ENCODE results near the gene PRR16.

The PRR16 gene

GRCh38 chr5:120464627-120465435 is 731 bp downstream of the PRR16 start:
- H3K36me3 ChIP-seq (ENCODE audit: control insufficient read depth, low read depth, low read length) = no peaks in the 10 kb centered on the region
- peak overlapping the region; percentile 70 for H3K4me3 ChIP-seq (ENCODE audit: low read length)
- H3K4me1 ChIP-seq (ENCODE audit: control insufficient read depth, low read depth, low read length) = peaks cover 3% of the 10 kb centered on the region
- H3K27ac ChIP-seq (ENCODE audit: low read length) = no peak overlapping the region
- H3K27me3 ChIP-seq (ENCODE audit: control insufficient read depth, insufficient read depth, low read length) = peaks cover 44% of the 10 kb centered on the region
- no peak overlapping the region for H3K9ac ChIP-seq (ENCODE audit: low read length)
- no peaks in the 10 kb centered on the region for H3K9me3 ChIP-seq (ENCODE audit: control insufficient read depth, low read depth, low read length)

DNA sequence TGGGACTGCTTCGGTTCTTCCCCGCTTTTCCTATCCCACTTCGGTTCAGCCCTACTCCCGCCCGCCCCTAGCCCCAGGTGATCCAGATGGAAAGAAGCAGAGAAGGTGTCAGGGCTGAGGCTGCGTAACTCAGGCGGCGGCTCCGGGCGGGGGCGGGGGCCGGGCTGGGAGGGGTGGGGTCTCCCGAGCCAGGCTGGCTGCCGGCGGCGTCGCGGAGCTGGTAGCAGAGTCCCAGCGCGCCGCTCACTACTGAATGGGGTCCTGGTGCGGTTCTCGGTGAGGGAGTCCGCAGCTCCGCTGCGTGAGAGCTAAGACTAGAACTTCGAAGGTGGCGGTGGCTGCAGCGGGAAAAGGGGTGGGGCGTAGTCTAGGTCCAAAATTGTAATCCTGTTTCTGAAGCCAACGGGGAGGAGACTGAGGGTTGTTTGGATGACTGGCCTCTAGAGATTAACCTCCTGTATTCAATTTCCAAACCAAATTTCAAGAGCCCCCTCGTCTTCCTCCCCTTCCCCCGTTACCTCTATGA is 1.4 kb downstream of the PRR16 start:
- H3K27me3 ChIP-seq (ENCODE audit: control insufficient read depth, insufficient read depth, low read length) = peaks cover 44% of the 10 kb centered on the region

DNA sequence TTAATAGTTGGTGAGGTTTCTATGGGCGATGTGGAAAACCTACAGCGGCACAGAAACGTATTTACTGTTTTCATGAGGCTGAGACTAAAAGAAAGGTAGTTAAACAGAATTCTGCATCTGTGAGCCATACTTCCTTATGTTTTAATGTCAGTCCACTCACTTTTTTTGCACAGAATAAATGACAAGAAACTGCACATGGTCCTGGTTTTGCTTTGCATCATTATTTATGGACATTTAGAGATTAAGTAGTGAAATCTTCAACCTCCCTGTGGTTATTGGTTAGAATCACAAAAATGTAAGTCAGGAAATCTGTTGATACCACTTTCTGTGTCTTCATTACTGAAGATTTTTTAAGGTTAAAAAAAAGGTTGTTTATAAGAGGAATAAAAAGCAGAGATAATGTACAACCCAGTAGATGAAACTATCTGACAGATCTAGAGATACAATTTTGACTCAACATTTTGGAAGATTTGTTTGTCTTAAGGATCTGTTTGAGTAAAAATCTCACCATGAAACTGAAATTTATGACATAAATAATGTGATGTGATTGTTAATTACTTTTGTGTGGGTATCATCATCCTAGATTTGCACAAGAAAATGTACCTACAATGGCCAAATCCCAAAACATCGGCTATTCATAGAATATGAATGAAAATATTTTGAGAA is 2.4 kb downstream of the PRR16 start:
- Histone ChIP-seq H3K9ac (ENCODE audit: low read length) (no peak overlapping the region), H3K4me1 (ENCODE audit: control insufficient read depth, low read depth, low read length) (peaks cover 3% of the 10 kb centered on the region), H3K9me3 (ENCODE audit: control insufficient read depth, low read depth, low read length) (no peaks in the 10 kb centered on the region), H3K27me3 (ENCODE audit: control insufficient read depth, insufficient read depth, low read length) (peaks cover 44% of the 10 kb centered on the region), H3K36me3 (ENCODE audit: control insufficient read depth, low read depth, low read length) (no peaks in the 10 kb centered on the region), H3K27ac (ENCODE audit: low read length) (no peak overlapping the region), H3K4me3 (ENCODE audit: low read length) (no peak overlapping the region)

More for the DNA sequence above, 1.4 kb downstream of the PRR16 start:
- H3K36me3 ChIP-seq (ENCODE audit: control insufficient read depth, low read depth, low read length) = no peaks in the 10 kb centered on the region
- H3K4me1 ChIP-seq (ENCODE audit: control insufficient read depth, low read depth, low read length) = peaks cover 3% of the 10 kb centered on the region
- no peak overlapping the region for H3K27ac ChIP-seq (ENCODE audit: low read length)
- H3K9me3 ChIP-seq (ENCODE audit: control insufficient read depth, low read depth, low read length) = no peaks in the 10 kb centered on the region
- no peak overlapping the region for H3K9ac ChIP-seq (ENCODE audit: low read length)
- H3K4me3 ChIP-seq (ENCODE audit: low read length) = peak overlapping the region; percentile 70

DNA sequence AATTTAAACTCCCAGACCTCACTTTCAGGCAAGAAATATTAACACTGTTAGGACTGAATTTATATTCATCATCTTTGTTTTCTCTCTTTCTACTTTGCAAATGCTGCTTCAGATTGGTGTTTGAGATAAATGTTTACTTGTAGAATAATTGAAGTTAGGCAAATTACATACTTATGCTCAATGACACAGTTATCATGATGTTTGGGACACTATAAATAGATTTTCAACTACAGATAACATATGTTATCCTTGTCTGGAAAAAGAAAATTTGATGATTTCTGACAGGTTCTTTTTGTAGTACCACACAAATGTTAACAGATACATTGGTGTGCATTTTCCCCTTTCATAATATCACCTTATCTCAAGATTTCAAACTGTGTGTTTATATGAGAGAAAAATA is 7.9 kb downstream of the PRR16 start:
- Histone ChIP-seq H3K9me3 (ENCODE audit: control insufficient read depth, low read depth, low read length) (no peaks in the 10 kb centered on the region), H3K9ac (ENCODE audit: low read length) (no peak overlapping the region), H3K36me3 (ENCODE audit: control insufficient read depth, low read depth, low read length) (no peaks in the 10 kb centered on the region), H3K4me1 (ENCODE audit: control insufficient read depth, low read depth, low read length) (no peaks in the 10 kb centered on the region), H3K4me3 (ENCODE audit: low read length) (no peak overlapping the region), H3K27me3 (ENCODE audit: control insufficient read depth, insufficient read depth, low read length) (peaks cover 1% of the 10 kb centered on the region), H3K27ac (ENCODE audit: low read length) (no peak overlapping the region)

- H3K9ac ChIP-seq (ENCODE audit: low read length) = no peak overlapping the region
- H3K4me3 ChIP-seq (ENCODE audit: low read length) = no peak overlapping the region
- H3K9me3 ChIP-seq (ENCODE audit: control insufficient read depth, low read depth, low read length) = no peaks in the 10 kb centered on the region
- H3K27me3 ChIP-seq (ENCODE audit: control insufficient read depth, insufficient read depth, low read length) = no peaks in the 10 kb centered on the region
- H3K36me3 ChIP-seq (ENCODE audit: control insufficient read depth, low read depth, low read length) = no peaks in the 10 kb centered on the region
- no peak overlapping the region for H3K27ac ChIP-seq (ENCODE audit: low read length)
- H3K4me1 ChIP-seq (ENCODE audit: control insufficient read depth, low read depth, low read length) = no peaks in the 10 kb centered on the region
Observed at GRCh38 chr5:120472911-120473310, 8.8 kb downstream of the PRR16 start.

DNA sequence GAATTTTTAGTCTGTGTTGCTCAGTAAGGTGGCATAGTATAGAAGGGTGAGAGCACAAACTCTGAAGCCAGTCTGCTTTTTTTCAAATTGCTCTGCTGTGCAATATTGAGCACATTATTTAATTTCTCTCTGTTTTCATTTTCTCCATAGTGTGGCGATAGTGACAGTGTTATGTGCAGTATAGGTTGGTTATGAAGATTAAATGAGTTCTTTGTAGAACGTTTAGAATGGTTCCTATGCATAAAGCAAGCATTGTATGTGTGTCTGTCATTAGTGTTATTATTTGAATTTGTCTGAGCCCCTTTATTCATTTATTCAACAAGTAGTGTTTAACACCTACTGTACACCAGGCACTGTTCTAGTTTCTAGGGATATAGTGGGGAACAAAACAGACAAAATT is 9.2 kb downstream of the PRR16 start:
- Histone ChIP-seq H3K4me3 (ENCODE audit: low read length) (no peak overlapping the region), H3K4me1 (ENCODE audit: control insufficient read depth, low read depth, low read length) (no peaks in the 10 kb centered on the region), H3K27ac (ENCODE audit: low read length) (no peak overlapping the region), H3K27me3 (ENCODE audit: control insufficient read depth, insufficient read depth, low read length) (no peaks in the 10 kb centered on the region), H3K36me3 (ENCODE audit: control insufficient read depth, low read depth, low read length) (no peaks in the 10 kb centered on the region), H3K9me3 (ENCODE audit: control insufficient read depth, low read depth, low read length) (no peaks in the 10 kb centered on the region), H3K9ac (ENCODE audit: low read length) (no peak overlapping the region)

- H3K4me1 ChIP-seq (ENCODE audit: control insufficient read depth, low read depth, low read length) = peaks cover 3% of the 10 kb centered on the region
- no peaks in the 10 kb centered on the region for H3K27me3 ChIP-seq (ENCODE audit: control insufficient read depth, insufficient read depth, low read length)
- H3K9ac ChIP-seq (ENCODE audit: low read length) = no peak overlapping the region
- no peaks in the 10 kb centered on the region for H3K36me3 ChIP-seq (ENCODE audit: control insufficient read depth, low read depth, low read length)
- H3K27ac ChIP-seq (ENCODE audit: low read length) = no peak overlapping the region
- H3K9me3 ChIP-seq (ENCODE audit: control insufficient read depth, low read depth, low read length) = no peaks in the 10 kb centered on the region
- H3K4me3 ChIP-seq (ENCODE audit: low read length) = no peak overlapping the region
Observed at GRCh38 chr5:120476063-120476462, 12.0 kb downstream of the PRR16 start.

- Histone ChIP-seq H3K4me1 (ENCODE audit: control insufficient read depth, low read depth, low read length) (peaks cover 3% of the 10 kb centered on the region), H3K27me3 (ENCODE audit: control insufficient read depth, insufficient read depth, low read length) (no peaks in the 10 kb centered on the region), H3K36me3 (ENCODE audit: control insufficient read depth, low read depth, low read length) (no peaks in the 10 kb centered on the region), H3K9me3 (ENCODE audit: control insufficient read depth, low read depth, low read length) (no peaks in the 10 kb centered on the region), H3K27ac (ENCODE audit: low read length) (no peak overlapping the region), H3K9ac (ENCODE audit: low read length) (no peak overlapping the region), H3K4me3 (ENCODE audit: low read length) (no peak overlapping the region)
Observed at GRCh38 chr5:120479066-120479465, 15.0 kb downstream of the PRR16 start.

- Histone ChIP-seq H3K27ac (ENCODE audit: low read length) (no peak overlapping the region), H3K4me1 (ENCODE audit: control insufficient read depth, low read depth, low read length) (no peaks in the 10 kb centered on the region), H3K9ac (ENCODE audit: low read length) (no peak overlapping the region), H3K36me3 (ENCODE audit: control insufficient read depth, low read depth, low read length) (no peaks in the 10 kb centered on the region), H3K4me3 (ENCODE audit: low read length) (no peak overlapping the region), H3K27me3 (ENCODE audit: control insufficient read depth, insufficient read depth, low read length) (no peaks in the 10 kb centered on the region), H3K9me3 (ENCODE audit: control insufficient read depth, low read depth, low read length) (no peaks in the 10 kb centered on the region)
Observed at GRCh38 chr5:120499876-120500563, 35.9 kb downstream of the PRR16 start.

DNA sequence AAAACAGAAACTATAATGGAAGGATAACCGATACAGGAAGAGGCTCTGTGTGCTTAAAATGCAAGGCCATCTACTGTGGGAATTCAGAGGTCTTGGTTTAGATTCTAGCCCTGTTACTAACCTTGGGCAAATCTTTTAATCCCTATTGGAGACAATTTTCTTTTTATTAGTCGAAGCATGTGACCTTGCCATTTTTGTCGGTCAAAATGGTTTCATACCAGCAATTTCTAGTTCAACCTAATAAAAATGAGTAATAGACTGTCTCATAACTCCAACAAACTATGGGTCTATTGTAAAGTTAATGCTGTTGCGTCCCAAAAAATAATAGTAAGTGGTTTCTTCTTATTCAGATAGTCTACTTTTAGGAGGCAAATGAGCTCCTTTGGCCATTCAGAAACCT is 38.4 kb downstream of the PRR16 start:
- H3K9me3 ChIP-seq (ENCODE audit: control insufficient read depth, low read depth, low read length) = no peaks in the 10 kb centered on the region
- H3K36me3 ChIP-seq (ENCODE audit: control insufficient read depth, low read depth, low read length) = no peaks in the 10 kb centered on the region
- H3K27me3 ChIP-seq (ENCODE audit: control insufficient read depth, insufficient read depth, low read length) = no peaks in the 10 kb centered on the region
- H3K4me3 ChIP-seq (ENCODE audit: low read length) = no peak overlapping the region
- no peaks in the 10 kb centered on the region for H3K4me1 ChIP-seq (ENCODE audit: control insufficient read depth, low read depth, low read length)
- no peak overlapping the region for H3K27ac ChIP-seq (ENCODE audit: low read length)
- no peak overlapping the region for H3K9ac ChIP-seq (ENCODE audit: low read length)

GRCh38 chr5:120503341-120503740 is 39.2 kb downstream of the PRR16 start:
- no peak overlapping the region for H3K4me3 ChIP-seq (ENCODE audit: low read length)
- H3K27me3 ChIP-seq (ENCODE audit: control insufficient read depth, insufficient read depth, low read length) = no peaks in the 10 kb centered on the region
- no peaks in the 10 kb centered on the region for H3K9me3 ChIP-seq (ENCODE audit: control insufficient read depth, low read depth, low read length)
- no peak overlapping the region for H3K27ac ChIP-seq (ENCODE audit: low read length)
- peaks cover 8% of the 10 kb centered on the region for H3K4me1 ChIP-seq (ENCODE audit: control insufficient read depth, low read depth, low read length)
- H3K9ac ChIP-seq (ENCODE audit: low read length) = no peak overlapping the region
- no peaks in the 10 kb centered on the region for H3K36me3 ChIP-seq (ENCODE audit: control insufficient read depth, low read depth, low read length)
